NCI-H82 treated with DMSO at 0.1 percent for 48 hours (cell line): Measurements from ENCODE around the gene EGFR.

ENCODE experiments used
- DNase-seq: peaks from one replicate; lab custom pipeline; 2025; ENCODE audit not compliant: unreplicated experiment; lab: John Stamatoyannopoulos, UW

The EGFR gene

GRCh38 chr7:55240418-55241142 lies 221.8 kb downstream of the EGFR start:
- no peak for DNase-seq

- no peak for DNase-seq
Measured at GRCh38 chr7:55241958-55242357, 223.1 kb downstream of the EGFR start.

GRCh38 chr7:55242613-55243012 lies 223.8 kb downstream of the EGFR start:
- no peak for DNase-seq

- DNase-seq = no peak
Measured at GRCh38 chr7:55244006-55244745, 225.4 kb downstream of the EGFR start.

- DNase-seq = no peak
Measured at GRCh38 chr7:55245271-55245723, 226.5 kb downstream of the EGFR start.

GRCh38 chr7:55246171-55246570 lies 227.4 kb downstream of the EGFR start:
- no peak for DNase-seq

- no peak for DNase-seq
Measured at GRCh38 chr7:55247428-55247827, 228.6 kb downstream of the EGFR start.

GRCh38 chr7:55248526-55248925 lies 229.7 kb downstream of the EGFR start:
- no peak for DNase-seq

- no peak for DNase-seq
Measured at GRCh38 chr7:55249332-55249731, 230.5 kb downstream of the EGFR start.

- DNase-seq = no peak
Measured at GRCh38 chr7:55250313-55250712, 231.5 kb downstream of the EGFR start.

- DNase-seq = no peak
Measured at GRCh38 chr7:55251313-55251712, 232.5 kb downstream of the EGFR start.

GRCh38 chr7:55251911-55252310 lies 233.1 kb downstream of the EGFR start:
- DNase-seq = no peak

GRCh38 chr7:55252386-55252785 lies 233.6 kb downstream of the EGFR start:
- DNase-seq = no peak

- DNase-seq = no peak
Measured at GRCh38 chr7:55253188-55253587, 234.4 kb downstream of the EGFR start.

- no peak for DNase-seq
Measured at GRCh38 chr7:55254242-55254595, 235.4 kb downstream of the EGFR start.

- peak; percentile 12 for DNase-seq
Measured at GRCh38 chr7:55254596-55255495, 236.0 kb downstream of the EGFR start.

GRCh38 chr7:55255496-55256445 lies 237.0 kb downstream of the EGFR start:
- DNase-seq = no peak

GRCh38 chr7:55258631-55259030 lies 239.8 kb downstream of the EGFR start:
- DNase-seq = no peak

GRCh38 chr7:55260171-55260570 lies 241.4 kb downstream of the EGFR start:
- DNase-seq = no peak

- no peak for DNase-seq
Measured at GRCh38 chr7:55260676-55261385, 242.0 kb downstream of the EGFR start.
